Left ventricle myocardium inferior (tissue), 1 donor: ENCODE data around the gene FBXW4. TPM values are rescaled to one million over a fixed set of nuclear protein-coding genes. Genes with fewer than 3 reads are reported as not detected.

ENCODE experiments used
- DNase-seq: peaks from one replicate; pipeline ENCODE4 v3.0.0-alpha.2; 2020
- H3K27ac ChIP-seq: fragments of 200-600 bp; replicated peaks from 2 replicates; pipeline ENCODE4 v1.8.0; 2021
- H3K27me3 ChIP-seq: fragments of 200-600 bp; 2 replicates; pipeline ENCODE4 v1.8.0; 2021; ENCODE audit warnings: low read depth
- H3K36me3 ChIP-seq: fragments of 200-600 bp; 2 replicates; pipeline ENCODE4 v1.8.0; 2021
- H3K4me1 ChIP-seq: fragments of 200-600 bp; 2 replicates; pipeline ENCODE4 v1.8.0; 2021
- H3K4me3 ChIP-seq: fragments of 200-600 bp; 2 replicates; pipeline ENCODE4 v1.8.0; 2021; ENCODE audit warnings: mild to moderate bottlenecking, moderate library complexity
- H3K9me3 ChIP-seq: fragments of 200-600 bp; replicated peaks from 2 replicates; pipeline ENCODE4 v1.8.0; 2021
- CTCF ChIP-seq: fragments of 200-600 bp; IDR thresholded peaks from 2 replicates; pipeline ENCODE4 v1.8.0; 2021; ENCODE audit warnings: antibody characterized with exemption, mild to moderate bottlenecking, borderline replicate concordance
- intact Hi-C: fragments of 100-400 bp; cut with micrococcal nuclease; formaldehyde crosslinking; loops from one replicate; pipeline ENCODE4 v1.11.0; 2022
- total RNA-seq: library from RNA; stranded (reverse); fragmentation: NEBNext Ultra II Directional; extraction: Animal tissue kit (Norgen Biotek cat#: 25700); gene quantifications from one replicate; pipeline ENCODE4 v1.2.1, GENCODE V29; 2021
- donor health status: DM: no; HTN: yes; CAD: no; lungs with severe emphysema.

FBXW4 gene
- total RNA-seq, 1 donor from 2014 or later = 99.1 TPM

GRCh38 chr10:101614663-101615524 is 80.1 kb downstream of the FBXW4 start:
- H3K36me3 ChIP-seq = peaks cover 26% of the 10 kb centered on the region
- intact Hi-C loops = no loop called here
- no peak overlapping the region for H3K27ac ChIP-seq
- no peak for TF ChIP-seq CTCF
- H3K27me3 ChIP-seq = no peaks in the 10 kb centered on the region
- H3K9me3 ChIP-seq = no peaks in the 10 kb centered on the region
- peaks cover 20% of the 10 kb centered on the region for H3K4me1 ChIP-seq
- H3K4me3 ChIP-seq = no peak overlapping the region
- no peak for DNase-seq

GRCh38 chr10:101613646-101614045 is 81.3 kb downstream of the FBXW4 start:
- H3K4me1 ChIP-seq = peaks cover 20% of the 10 kb centered on the region
- H3K4me3 ChIP-seq = no peak overlapping the region
- intact Hi-C loops = no loop called here
- no peak overlapping the region for H3K27ac ChIP-seq
- no peak for DNase-seq
- H3K27me3 ChIP-seq = no peaks in the 10 kb centered on the region
- H3K36me3 ChIP-seq = peaks cover 35% of the 10 kb centered on the region
- H3K9me3 ChIP-seq = no peaks in the 10 kb centered on the region
- no peak for TF ChIP-seq CTCF

DNA sequence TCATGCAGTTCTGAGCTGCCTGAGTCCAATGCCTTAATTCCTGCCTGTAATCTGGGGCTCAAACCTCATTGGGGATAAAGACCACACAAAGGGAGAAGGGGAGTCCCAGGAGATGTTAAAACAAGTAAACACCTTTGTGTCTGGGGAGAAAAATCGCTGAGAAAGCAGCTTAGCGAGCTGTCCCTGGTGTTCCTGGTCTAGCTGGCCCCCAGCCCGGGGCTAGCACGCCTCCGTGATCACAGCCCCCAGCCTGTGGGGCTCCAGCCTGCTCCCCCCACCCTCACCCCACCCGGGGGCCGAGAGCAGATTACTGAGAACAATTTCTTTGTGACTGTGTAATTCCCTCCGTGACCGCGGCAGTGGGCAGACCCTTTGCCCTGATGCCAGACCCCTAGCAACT is 82.1 kb downstream of the FBXW4 start:
- H3K27me3 ChIP-seq = no peaks in the 10 kb centered on the region
- no peak for TF ChIP-seq CTCF
- DNase-seq = no peak
- H3K4me3 ChIP-seq = no peak overlapping the region
- intact Hi-C loops = no loop called here
- peaks cover 43% of the 10 kb centered on the region for H3K36me3 ChIP-seq
- peaks cover 20% of the 10 kb centered on the region for H3K4me1 ChIP-seq
- H3K9me3 ChIP-seq = no peaks in the 10 kb centered on the region
- no peak overlapping the region for H3K27ac ChIP-seq

DNA sequence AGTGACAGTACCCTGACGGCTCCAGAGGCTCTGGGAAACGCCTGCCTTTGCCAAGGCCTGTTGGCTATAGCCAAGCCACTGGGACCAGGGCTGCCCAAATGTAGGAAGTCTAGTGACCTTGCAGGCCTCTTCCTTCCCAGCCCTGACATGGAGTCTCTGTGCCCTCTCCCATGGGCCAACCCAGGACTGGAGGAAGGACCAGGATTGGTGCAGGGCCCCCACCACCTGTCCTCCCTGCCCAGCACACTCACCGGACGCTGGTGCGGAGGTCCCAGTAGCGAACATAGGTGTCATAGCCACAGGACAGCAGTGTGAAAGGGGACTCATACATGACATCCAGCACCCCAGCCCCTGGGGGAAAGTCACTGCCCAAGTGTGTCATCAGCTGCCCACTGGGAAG is 82.9 kb downstream of the FBXW4 start:
- TF ChIP-seq CTCF = no peak
- H3K36me3 ChIP-seq = peaks cover 43% of the 10 kb centered on the region
- H3K4me3 ChIP-seq = no peak overlapping the region
- peaks cover 15% of the 10 kb centered on the region for H3K4me1 ChIP-seq
- no peak for DNase-seq
- no peaks in the 10 kb centered on the region for H3K27me3 ChIP-seq
- H3K9me3 ChIP-seq = no peaks in the 10 kb centered on the region
- intact Hi-C loops = no loop called here
- peak overlapping the region; percentile 1 for H3K27ac ChIP-seq

DNA sequence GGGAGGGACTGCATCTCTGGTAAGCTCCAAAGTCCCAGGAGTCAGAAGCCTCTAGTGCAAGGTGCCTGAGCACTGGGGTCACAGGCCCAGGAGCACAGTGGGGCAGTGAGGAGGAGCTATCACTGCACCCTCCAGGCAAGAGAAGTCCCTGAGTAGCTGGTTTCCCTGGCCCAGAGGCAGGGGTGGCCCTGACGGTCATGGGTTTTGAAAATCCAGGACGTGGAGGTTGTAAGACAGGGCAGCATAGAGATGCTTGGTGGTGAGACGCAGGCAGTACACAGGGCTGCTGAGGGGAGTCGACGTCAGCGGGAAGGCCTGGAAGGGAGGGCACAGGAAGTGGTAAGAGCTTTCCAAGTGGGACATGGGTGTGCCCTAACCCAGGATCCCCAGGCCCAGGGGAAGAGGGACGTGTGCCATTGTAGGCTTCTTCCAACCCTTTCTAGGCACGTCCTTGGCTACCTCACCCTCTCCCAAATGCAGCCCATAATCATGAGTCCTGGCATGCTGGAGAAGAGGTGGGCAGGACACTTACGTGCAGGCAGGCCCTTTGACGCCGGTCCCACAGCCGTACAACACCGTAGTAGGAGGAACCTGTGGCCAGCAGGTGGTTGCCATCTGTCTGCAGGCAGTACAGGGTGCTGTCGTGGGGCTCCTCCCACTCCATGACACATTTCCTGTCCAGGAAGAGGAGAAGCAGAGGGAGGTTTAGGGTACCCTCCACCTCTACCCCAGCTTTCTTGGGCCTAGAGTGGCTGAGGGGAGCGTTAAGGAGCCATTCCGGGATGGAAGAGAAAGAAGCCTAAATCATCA is 83.7 kb downstream of the FBXW4 start:
- Histone ChIP-seq H3K4me1 (peaks cover 7% of the 10 kb centered on the region), H3K9me3 (no peaks in the 10 kb centered on the region), H3K27ac (peak overlapping the region; percentile 1), H3K4me3 (no peak overlapping the region), H3K36me3 (peaks cover 43% of the 10 kb centered on the region), H3K27me3 (no peaks in the 10 kb centered on the region)
- intact Hi-C loops = no loop called here
- no peak for TF ChIP-seq CTCF
- no peak for DNase-seq
